Calu3 (cell line): ENCODE results near the gene BPI. TPM values are rescaled to one million over a fixed set of nuclear protein-coding genes. Genes with fewer than 3 reads are reported as not detected.

Experiments used
- BruUV-seq: library from RNA; stranded (reverse); fragments of 400-500 nt; replicated peaks from 2 replicates; lab custom pipeline; 2021; lab: Mats Ljungman, UMichigan
- CTCF ChIA-PET: fragments of 300-600 bp; sonication (Branson Sonifier 250); formaldehyde crosslinking; loops from one replicate; lab custom pipeline; 2022; ENCODE audit warnings: antibody characterized with exemption; lab: Charles Lee
- DNase-seq: peaks from one replicate; pipeline ENCODE4 v3.0.0; 2022
- H3K27ac Mint-ChIP-seq: one replicate; pipeline ENCODE4 v1.8.0; 2022; ENCODE audit warnings: mixed read lengths; ENCODE audit not compliant: unreplicated experiment
- H3K27me3 Mint-ChIP-seq: one replicate; pipeline ENCODE4 v1.8.0; 2022; ENCODE audit warnings: mixed read lengths; ENCODE audit not compliant: unreplicated experiment
- H3K36me3 Mint-ChIP-seq: one replicate; pipeline ENCODE4 v1.8.0; 2022; ENCODE audit warnings: mild to moderate bottlenecking, moderate library complexity, mixed read lengths; ENCODE audit not compliant: insufficient read depth, unreplicated experiment
- H3K4me1 Mint-ChIP-seq: one replicate; pipeline ENCODE4 v1.8.0; 2022; ENCODE audit warnings: mild to moderate bottlenecking, low read depth, mixed read lengths; ENCODE audit not compliant: unreplicated experiment
- H3K4me3 Mint-ChIP-seq: one replicate; pipeline ENCODE4 v1.8.0; 2022; ENCODE audit warnings: mild to moderate bottlenecking, low read depth, moderate library complexity, mixed read lengths; ENCODE audit not compliant: unreplicated experiment
- H3K9me3 Mint-ChIP-seq: one replicate; pipeline ENCODE4 v1.8.0; 2022; ENCODE audit warnings: low read depth, mixed read lengths; ENCODE audit not compliant: unreplicated experiment
- CTCF ChIP-seq: fragments of 200-600 bp; IDR thresholded peaks from one replicate; pipeline ENCODE4 v1.8.0; 2022; ENCODE audit warnings: antibody characterized with exemption; ENCODE audit not compliant: unreplicated experiment
- intact Hi-C: fragments of 100-400 bp; cut with micrococcal nuclease; formaldehyde crosslinking; loops from one replicate; pipeline ENCODE4 v1.10.0; 2022; ENCODE audit not compliant: unreplicated experiment
- total RNA-seq: library from RNA; stranded (reverse); gene quantifications from 2 replicates; pipeline ENCODE4 v1.2.3, GENCODE V29; 2022

BPI gene
- total RNA-seq, 1 experiment from 2014 or later = not detected

- DNase-seq = no peak
- H3K27me3 Mint-ChIP-seq = peaks cover 58% of the 10 kb centered on the region
- no peaks in the 10 kb centered on the region for H3K9me3 Mint-ChIP-seq
- no peak for TF ChIP-seq CTCF
- CTCF ChIA-PET = no interaction called here
- intact Hi-C loops = no loop called here
- no peak overlapping the region for H3K27ac Mint-ChIP-seq
- no peaks in the 10 kb centered on the region for H3K36me3 Mint-ChIP-seq
- BruUV-seq = no TSS peak
- no peaks in the 10 kb centered on the region for H3K4me1 Mint-ChIP-seq
- H3K4me3 Mint-ChIP-seq = no peak overlapping the region
These were observed 47.2 kb downstream of the BPI start for GRCh38 chr20:38350879-38351775.

GRCh38 chr20:38353316-38353715, 49.4 kb downstream of the BPI start:
- H3K27me3 Mint-ChIP-seq = peaks cover 62% of the 10 kb centered on the region
- H3K9me3 Mint-ChIP-seq = no peaks in the 10 kb centered on the region
- DNase-seq = no peak
- intact Hi-C loops = no loop called here
- H3K4me3 Mint-ChIP-seq = no peak overlapping the region
- no peaks in the 10 kb centered on the region for H3K4me1 Mint-ChIP-seq
- no peaks in the 10 kb centered on the region for H3K36me3 Mint-ChIP-seq
- BruUV-seq = no TSS peak
- TF ChIP-seq CTCF = no peak
- CTCF ChIA-PET = interaction anchor here (0.6 to 1.9 kb wide), 5 partner anchors 9 to 366 kb away, joined by 3 to 9 read pairs (median 4); no protein-coding TSS in a partner anchor
- no peak overlapping the region for H3K27ac Mint-ChIP-seq

- Mint-ChIP-seq H3K4me3 (no peak overlapping the region), H3K27ac (no peak overlapping the region), H3K36me3 (no peaks in the 10 kb centered on the region), H3K9me3 (no peaks in the 10 kb centered on the region), H3K4me1 (no peaks in the 10 kb centered on the region), H3K27me3 (peaks cover 59% of the 10 kb centered on the region)
- BruUV-seq = no TSS peak
- intact Hi-C loops = no loop called here
- DNase-seq = no peak
- CTCF ChIA-PET = interaction anchor here (0.6 to 1.9 kb wide), 2 partner anchors 30 to 361 kb away, joined by 3 to 4 read pairs; no protein-coding TSS in a partner anchor
- TF ChIP-seq CTCF = no peak
These were observed 50.3 kb downstream of the BPI start for GRCh38 chr20:38354227-38354626.

GRCh38 chr20:38355161-38356012, 51.4 kb downstream of the BPI start:
- BruUV-seq = no TSS peak
- TF ChIP-seq CTCF = no peak
- no peak overlapping the region for H3K27ac Mint-ChIP-seq
- H3K4me3 Mint-ChIP-seq = no peak overlapping the region
- CTCF ChIA-PET = interaction anchor here (0.9 to 1.6 kb wide), 2 partner anchors 9 to 18 kb away, joined by 3 to 5 read pairs; no protein-coding TSS in a partner anchor
- H3K27me3 Mint-ChIP-seq = peaks cover 47% of the 10 kb centered on the region
- intact Hi-C loops = no loop called here
- no peak for DNase-seq
- no peaks in the 10 kb centered on the region for H3K4me1 Mint-ChIP-seq
- H3K9me3 Mint-ChIP-seq = no peaks in the 10 kb centered on the region
- no peaks in the 10 kb centered on the region for H3K36me3 Mint-ChIP-seq
